Daoy (cell line): ENCODE measurements around the gene MEX3A. TPM values are rescaled to one million over a fixed set of nuclear protein-coding genes. Genes with fewer than 3 reads are reported as not detected.
"Not testable (repeated sequence)": the region's sequence is repeated elsewhere in the genome, so short reads cannot be mapped to it uniquely, and the experiment has no call there.

Experiments
- DNase-seq: peaks from one replicate; pipeline ENCODE4 v3.0.0-alpha.2; 2015; ENCODE audit warnings: low read depth
- total RNA-seq: library from RNA; depleted of rRNA; stranded (reverse); fragments of >200 nt; shearing (Covaris generic); gene quantifications from 2 replicates; pipeline ENCODE4 v1.2.3, GENCODE V29; 2014

Gene MEX3A
- total RNA-seq, 1 experiment from 2014 or later, result 5.3 TPM

DNA sequence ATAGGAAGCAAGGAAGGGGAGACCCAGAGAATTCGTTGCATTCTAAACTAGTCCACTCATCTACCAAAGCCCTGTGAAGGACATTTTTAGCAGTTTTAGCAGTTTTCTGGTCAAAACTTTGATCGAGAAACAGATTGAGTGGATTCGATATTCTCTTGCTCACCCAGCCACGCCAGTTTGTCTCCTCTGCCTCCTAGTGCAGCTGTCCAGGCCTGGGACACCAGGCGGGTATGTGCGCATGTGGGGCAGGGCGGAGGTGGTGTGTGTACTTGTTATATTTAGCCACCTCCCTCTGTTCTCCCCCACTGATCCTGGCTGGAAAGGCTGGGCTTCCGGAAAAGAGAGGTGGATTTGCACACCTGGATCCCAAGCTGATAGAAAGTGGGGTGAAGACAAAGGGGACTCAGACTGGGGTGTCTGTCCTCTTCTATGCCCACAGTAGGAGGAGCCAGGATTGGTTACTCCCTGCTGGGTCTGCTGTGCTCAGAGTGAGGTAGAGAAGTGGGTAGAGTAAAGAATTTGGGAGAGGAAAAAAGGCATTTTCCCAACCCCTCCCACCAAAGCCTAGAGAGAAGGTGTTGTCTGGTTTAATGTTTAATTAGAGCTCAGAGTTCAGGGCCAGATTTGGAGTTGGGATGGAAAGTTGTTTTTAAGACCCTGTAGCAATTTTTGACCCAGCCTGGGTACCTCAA is 36.1 kb upstream of the MEX3A start:
- no peak for DNase-seq

DNA sequence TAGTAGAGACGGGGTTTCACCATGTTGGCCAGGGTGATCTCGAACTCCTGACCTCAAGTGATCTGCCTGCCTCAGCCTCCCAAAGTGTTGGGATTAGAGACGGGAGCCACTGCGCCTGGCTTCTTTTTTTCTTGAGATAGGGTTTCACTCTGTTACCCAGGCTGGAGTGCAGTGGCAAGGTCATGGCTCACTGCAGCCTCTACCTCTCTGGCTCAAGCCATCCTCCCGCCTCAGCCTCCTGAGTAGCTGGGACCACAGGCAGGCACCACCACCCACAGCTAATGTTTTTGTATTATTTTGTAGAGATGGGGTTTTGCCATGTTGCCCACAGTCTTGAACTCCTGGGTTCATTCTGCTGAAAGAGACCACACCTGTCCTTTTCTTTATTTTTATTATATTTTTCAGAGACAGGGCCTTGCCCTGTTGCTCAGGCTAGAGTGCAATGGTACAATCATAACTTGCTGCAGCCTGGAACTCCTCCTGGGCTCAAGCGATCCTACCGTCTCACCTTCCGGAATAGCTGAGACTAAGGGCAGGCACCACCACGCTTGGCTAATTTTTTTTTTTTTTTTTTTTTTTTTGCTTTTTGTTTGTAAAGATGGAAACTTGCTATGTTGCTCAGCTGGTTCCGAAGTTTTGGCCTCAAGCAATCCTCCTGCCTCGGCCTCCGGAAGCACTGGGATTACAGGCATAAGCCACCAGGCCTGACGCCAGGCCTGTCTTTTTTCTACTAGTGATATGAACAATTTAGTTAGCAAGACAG is 35.3 kb upstream of the MEX3A start:
- no peak for DNase-seq

DNA sequence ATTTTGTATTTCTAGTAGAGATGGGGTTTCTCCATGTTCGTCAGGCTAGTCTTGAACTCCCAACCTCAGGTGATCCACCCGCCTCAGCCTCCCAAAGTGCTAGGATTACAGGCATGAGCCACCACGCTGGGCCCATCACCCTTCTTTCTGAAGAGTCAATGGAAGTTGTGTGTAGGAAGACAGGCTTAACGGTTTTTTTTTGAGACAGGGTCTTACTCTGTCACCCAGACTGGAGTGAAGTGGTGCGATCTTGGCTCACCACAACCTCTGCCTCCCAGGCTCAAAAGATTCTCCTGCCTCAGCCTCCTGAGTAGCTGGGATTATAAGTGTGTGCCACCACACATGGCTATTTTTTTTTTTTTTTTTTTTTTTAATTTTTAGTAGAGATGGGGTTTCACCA is 34.5 kb upstream of the MEX3A start:
- DNase-seq, result not testable (repeated sequence)

DNA sequence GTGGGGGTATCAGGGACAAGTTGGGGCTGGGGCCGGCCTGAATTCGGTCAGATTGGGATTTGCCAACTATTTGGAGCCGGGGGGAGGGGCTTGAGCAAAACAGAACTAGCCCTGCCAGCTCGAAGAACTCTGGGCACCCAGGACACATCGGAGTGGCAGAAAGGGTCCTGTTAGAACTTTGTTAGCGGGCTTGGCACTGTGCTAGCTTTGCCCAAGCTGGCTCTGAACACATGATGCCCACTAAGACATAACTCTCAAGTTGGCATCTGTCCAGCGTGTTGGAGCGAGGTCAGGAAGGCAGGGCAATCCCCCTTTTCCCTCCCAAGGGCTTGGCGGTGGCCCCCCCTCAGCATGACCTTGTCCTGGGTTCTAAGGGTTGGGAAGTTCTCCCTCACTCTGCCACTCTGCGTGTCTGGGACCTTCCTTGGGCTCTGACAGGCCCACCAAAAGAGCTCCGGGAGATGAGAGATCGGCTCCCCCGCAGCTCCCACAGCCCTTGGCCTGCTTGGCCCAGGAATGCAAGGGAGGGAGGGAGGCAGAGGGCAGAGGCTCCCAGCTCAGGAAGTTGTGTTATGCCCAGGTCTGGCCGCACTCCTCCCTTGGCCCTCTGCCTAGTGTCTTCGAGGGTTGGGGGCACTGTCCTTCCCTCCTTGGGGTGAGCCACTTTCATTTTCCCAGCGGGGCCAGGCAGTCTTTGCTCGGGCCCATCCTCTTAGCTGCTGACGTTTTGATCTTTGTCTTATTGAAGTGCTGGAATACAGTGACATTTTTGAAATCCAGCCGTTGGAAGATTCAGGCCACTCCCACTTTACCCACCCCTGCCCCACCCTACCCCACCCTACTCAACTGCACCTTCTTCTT is 33.5 kb upstream of the MEX3A start:
- DNase-seq, result peak; percentile 90

DNA sequence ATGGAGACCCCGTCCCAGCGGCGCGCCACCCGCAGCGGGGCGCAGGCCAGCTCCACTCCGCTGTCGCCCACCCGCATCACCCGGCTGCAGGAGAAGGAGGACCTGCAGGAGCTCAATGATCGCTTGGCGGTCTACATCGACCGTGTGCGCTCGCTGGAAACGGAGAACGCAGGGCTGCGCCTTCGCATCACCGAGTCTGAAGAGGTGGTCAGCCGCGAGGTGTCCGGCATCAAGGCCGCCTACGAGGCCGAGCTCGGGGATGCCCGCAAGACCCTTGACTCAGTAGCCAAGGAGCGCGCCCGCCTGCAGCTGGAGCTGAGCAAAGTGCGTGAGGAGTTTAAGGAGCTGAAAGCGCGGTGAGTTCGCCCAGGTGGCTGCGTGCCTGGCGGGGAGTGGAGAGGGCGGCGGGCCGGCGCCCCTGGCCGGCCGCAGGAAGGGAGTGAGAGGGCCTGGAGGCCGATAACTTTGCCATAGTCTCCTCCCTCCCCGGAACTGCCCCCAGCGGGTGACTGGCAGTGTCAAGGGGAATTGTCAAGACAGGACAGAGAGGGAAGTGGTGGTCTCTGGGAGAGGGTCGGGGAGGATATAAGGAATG is 32.8 kb upstream of the MEX3A start:
- DNase-seq, result no peak

DNA sequence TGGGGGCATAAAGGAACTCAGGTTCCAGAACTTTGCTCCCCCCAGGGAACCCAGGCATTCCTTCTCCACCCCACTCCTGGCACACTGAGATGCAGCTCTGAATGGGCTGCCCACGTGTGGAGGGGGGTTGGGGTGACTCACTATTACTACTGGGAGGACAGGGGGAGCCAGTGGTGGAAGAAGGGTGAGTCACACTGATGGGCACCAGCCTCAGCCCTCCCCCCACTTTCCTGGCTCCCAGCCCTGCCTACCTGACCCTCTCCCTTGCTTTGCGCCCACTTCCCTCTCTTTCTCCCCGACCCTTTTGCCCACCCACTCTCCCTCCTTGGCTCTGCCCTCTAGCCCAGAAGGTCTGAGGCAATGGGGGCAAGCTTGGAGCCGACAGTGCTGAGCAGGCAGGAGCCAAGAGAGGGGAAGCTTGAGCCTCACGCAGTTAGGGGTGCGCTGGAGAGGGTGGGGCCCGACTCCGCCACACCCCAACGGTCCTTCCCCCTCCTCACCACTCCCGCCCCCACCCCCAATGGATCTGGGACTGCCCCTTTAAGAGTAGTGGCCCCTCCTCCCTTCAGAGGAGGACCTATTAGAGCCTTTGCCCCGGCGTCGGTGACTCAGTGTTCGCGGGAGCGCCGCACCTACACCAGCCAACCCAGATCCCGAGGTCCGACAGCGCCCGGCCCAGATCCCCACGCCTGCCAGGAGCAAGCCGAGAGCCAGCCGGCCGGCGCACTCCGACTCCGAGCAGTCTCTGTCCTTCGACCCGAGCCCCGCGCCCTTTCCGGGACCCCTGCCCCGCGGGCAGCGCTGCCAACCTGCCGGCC is 32.0 kb upstream of the MEX3A start, which contains the start of gene LMNA:
Gene LMNA (plus strand): TSS at position 611 of the 818 bp plus-strand sequence. CDS start 208 bp downstream, outside the sequence.
- peak; percentile 98 for DNase-seq

DNA sequence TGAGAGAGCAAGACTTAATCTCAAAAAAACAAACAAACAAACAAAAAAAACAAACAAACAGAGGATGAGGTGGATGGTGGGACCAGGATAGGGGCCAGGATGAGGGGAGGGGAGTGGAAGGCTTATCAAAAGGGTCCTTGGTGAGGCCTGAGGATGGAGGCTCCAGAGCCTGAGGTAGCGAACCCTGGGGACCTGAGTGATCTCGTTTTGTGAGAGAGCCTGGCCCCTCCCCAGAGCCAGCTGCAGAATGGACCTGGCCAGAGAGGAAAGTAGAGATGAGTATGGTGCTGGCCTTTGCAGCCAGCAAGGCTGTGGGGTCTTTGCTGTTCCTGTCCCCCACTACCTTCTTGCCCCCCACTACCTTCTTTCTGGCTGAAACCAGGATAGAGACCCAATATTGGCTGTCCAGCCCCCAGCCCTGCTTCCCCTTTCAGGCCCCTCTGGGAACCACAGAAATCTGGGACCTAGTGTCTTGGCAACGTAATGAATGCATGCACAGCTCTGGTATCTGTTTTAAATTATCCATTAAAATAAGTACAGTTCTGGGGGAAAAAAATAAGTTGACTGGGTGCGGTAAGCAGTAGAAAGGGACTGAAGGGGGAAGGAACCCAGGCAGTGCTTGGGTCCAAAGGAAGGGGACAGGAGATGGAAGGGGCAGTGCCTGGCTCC is 31.2 kb upstream of the MEX3A start:
- no peak for DNase-seq

DNA sequence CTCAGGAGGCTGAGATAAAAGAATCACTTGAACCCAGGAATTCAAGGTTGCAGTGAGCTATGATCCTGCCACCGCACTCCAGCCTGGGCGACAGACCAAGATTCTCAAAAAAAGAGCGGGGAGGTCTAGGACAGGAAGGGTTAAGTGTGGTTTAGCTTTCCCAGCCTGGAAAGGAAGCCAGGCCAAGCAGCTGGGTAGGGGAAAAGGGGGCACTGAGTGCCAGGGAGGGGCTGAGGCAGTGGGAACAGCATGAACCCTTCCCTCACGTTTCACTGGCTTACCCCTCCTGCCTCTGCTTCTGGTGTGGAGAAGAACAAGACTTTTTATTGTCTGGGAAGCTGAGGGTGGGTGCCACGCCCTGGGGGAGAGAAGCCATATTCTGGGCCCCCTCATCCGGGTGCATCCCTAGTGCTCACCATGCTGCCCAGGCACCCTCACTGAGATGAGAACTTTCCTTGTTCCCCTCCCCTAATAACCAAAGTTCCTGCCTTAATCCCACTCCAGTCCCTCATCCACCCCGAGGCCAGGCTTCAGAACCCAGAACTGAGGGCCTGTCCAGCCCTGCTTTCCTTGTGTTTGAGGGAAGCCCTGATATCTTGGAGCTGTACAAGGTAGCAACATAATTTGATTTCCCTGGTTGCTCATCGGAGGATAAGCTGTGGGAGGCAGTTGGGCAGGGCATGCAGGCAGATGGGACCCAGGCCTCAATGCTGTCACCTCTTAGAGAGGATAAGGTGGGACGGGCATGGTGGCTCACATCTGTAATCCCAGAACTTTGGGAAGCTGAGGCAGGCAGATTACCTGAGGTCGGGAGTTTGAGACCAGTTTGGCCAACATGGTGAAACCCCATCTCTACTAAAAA is 30.2 kb upstream of the MEX3A start:
- DNase-seq, result peak; percentile 39

DNA sequence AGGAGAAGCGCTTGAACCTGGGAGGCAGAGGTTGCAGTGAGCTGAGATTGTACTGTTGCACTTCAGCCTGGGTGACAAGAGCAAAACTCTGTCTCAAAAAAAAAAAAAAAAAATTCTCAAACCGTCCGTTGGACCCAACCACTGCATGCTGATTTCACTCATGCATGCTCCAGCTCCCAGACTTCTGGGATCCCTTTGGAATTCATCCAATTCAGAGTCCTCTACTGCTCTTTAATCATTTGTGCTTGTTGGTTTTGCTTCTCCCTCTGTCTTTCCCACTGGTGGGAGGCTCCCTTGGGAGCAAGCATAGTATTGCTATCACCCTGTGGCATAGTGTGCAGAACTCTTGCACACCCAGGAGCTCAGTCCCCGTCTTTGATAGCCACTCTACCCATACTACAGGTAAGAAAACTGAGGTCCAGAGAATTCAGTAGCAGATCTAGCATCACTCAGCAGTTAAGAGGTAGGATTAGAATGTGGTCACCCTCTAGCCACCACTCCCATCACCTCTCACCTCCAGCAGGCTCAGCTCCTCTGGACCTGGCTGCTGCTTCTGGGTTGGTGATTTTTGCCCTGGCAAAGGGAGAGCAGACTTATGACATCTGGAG is 29.2 kb upstream of the MEX3A start:
- DNase-seq, result no peak

DNA sequence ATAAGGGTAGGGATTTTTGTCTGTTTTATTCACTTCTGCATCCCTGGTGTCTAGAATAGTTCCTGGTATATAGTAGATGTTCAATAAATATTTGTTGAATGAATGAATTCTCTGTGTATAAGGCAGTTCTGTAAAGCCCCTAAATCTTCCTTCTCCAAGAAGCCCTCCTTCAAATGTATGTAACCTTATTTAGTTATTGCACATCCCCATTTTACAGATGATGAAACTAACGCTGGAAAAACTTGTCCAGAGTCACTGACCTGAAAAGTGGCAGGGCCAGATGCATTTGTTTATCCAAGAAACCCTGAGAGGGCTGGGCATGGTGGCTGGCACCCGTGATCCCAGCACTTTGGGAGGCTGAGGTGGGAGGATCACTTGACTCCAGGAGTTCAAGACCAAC is 28.0 kb upstream of the MEX3A start:
- DNase-seq, result no peak

DNA sequence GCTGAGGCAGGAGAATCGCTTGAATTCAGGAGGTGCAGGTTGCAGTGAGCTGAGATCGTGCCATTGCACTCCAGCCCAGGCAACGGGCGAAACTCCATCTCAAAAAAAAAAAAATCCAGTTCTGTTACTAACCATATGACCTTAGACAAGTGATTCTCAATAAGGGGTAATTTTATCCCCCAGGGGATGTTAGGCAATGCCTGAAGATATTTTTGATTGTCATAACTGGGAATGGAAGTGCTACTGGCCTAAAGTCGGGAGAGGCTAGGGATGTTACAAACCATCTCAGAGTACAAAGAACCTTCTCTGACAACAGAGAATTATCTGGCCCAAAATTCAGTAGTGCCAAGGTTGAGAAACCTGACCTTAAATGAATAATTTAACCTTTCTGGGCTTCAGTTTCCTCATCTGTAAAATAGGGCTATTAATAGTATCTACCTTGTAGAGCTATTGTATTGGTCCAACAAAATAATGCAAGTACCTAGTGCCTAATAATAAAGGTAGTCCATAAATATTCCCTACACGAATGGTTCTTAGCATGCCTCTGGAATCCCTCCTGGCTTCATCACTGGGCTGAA is 26.5 kb upstream of the MEX3A start:
- no peak for DNase-seq

DNA sequence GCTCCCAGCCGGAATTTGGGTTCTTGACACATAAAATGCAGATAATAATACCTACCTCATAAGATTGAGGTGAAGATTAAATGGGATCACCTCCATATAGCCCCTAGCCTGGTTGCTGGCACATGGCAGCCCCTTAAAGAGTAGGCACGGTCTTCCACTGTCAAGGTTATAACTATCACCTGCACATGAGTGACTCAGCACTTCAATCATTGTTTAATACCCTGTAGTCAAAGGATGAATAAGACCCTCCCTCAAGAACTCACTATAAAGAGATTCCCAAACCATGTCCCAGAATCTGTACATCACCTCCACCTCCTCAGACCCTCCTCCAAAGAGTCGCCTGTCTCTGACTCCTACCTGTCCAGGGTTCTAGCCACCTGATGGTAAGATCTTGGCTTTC is 25.8 kb upstream of the MEX3A start:
- no peak for DNase-seq

DNA sequence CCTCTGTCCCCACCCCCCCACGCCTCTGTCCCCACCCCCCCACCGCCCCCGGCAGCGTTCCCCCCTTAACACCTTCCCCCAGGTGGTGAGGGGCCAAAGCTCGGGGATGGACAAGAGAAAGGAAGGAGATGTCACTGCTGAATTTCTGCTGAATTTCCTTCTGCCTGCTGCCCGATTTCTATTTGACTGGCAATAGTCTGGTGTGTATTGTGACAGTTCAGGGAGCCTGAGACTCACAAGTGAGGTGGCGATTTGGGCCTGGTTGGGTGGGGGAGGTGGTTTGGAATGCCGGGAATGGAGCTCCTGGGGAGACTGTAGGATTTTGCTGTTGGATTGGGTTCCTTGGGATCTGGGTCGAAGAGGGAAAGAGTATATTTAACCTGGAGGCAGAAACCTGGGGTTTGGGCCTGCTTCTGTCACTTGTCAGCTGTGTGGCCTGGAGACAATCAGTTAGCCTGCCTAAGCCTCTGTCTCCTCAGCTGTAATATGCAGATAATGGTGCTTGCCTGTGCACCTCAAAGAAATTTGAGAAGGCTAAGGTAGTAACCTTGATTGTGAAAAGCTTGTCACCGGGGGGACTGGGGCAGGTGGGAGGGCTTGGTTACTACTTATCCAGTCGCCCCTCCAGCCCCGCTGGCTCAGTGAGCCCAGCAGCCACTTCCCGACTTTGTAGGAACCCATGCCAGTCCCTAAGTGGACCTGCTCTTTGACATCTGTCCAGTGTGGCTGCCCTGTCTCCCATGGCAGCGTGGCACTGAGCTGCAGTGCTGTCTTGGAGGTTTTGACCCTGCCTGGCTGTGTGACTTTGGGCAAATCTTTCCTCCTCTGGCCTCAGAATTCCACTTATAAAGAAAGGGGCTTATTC is 24.6 kb upstream of the MEX3A start:
- no peak for DNase-seq

DNA sequence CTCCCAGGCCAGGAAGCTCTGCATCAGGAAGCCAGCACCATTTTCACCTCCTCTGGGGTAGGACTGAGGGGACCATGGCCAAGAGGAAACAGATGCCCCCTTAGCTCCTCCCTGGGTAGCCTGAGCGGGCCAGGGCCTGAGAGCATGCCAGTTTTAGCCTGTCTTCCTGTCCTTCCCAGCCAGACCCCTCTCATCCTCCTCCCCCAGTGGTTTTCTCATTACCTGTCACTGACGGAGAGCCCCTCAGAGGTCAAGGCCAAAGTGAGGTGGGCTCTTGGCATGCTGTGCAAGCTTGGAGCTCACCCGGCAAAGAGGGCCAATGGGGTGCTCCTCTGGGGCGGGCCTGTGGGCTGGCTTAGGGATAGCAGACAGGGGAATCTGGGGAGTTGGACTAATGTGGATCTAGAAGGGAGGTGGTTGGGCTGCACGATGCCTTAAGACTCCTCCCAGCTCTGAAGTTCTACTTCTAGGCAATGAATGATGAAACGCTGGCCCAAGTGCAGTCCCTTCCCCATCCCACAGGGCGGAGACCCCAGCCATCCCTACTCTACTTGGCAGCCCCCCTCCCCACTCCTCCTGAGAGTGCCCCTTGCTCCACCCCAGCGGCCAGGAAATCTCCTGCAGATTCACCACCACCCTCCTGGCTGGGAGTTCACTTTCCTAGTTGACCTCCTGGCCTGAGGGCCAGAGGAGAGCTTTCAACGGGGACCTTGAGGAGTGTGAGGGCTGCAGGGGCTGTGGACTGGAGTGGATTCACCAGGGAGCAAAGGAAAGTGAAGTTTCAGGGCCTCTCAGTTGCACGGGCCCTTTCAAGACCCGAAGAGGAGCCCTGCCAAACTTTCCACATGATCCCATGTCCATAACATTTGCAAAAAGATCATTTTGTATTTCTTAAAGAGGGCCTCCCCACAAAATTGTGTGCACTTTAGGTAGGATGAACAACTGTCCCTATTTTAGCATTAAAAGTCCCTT is 22.9 kb upstream of the MEX3A start:
- no peak for DNase-seq

DNA sequence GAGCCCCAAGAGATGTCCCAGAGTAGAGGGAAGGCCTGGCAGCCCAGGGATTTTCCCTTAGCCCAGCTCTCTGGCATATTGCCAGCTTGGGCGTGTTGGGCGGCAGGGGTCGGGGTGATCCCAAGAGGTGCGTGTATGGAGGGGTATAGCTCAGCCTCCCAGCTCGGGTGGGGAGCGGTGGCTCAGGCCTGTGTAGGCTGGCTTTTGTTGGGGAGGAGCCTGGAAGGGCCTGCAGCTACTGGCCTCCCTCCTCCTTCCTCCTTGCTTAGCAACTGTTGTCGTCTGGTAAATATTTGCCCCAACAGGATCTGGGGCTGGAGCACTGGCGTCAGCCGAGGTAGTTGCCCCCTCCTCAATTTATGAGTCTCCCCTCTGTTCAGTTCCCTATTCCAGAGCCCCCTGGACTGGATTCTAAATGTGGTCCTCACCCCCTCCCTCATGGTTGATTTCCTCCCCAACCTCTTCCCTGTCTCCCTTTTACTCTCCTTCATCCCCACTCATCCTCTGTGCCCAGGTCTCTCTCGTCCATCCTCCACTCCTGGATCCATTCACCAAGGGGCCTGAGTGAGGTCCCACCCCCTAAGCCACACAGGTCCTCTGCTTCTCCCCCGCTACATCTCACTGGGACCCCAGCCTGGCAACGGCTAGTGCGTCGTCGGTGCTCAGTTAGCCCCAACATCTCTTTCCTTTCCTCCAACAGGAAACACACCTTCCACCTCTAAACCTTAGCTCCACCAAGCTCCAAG is 22.0 kb upstream of the MEX3A start:
- peak; percentile 89 for DNase-seq

DNA sequence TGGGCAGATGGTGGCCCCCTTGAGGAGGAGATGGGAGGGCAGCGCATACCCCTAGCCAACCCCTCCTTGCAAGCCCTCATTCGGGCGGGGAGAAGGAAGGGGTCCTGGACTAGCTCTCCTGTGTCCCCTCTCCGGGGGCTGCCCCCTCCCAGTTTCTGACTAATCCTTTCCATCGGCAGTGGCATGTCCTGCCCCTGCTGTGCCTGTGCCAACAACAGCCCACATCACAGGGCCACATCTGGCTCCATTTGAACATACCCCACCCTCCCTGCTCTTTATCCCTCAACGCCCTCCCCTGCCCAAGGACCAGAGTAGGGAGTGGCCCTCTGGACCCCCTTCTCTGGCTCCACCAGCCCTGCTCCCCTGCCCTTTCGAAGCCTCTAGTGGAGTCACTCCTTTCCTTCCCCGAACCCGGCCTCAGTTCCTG is 21.3 kb upstream of the MEX3A start:
- peak; percentile 86 for DNase-seq
